Measurements from ENCODE around the gene SP5.
"Not testable (repeated sequence)": the region's sequence is repeated elsewhere in the genome, so short reads cannot be mapped to it uniquely, and the experiment has no call there.

Gene SP5

GRCh38 chr2:170737821-170738220 is 22.7 kb downstream of the SP5 start:
- no peak for DNase-seq

- no peak for DNase-seq
These were observed 23.9 kb downstream of the SP5 start for GRCh38 chr2:170739048-170739447.

- no peak for DNase-seq
These were observed 24.4 kb downstream of the SP5 start for GRCh38 chr2:170739507-170740046.

GRCh38 chr2:170740660-170741059 is 25.5 kb downstream of the SP5 start:
- no peak for DNase-seq

GRCh38 chr2:170742000-170742399 is 26.9 kb downstream of the SP5 start:
- DNase-seq, result no peak

GRCh38 chr2:170742896-170743529 is 27.9 kb downstream of the SP5 start:
- no peak for DNase-seq

GRCh38 chr2:170743530-170744239 is 28.5 kb downstream of the SP5 start:
- DNase-seq, result no peak

GRCh38 chr2:170744248-170745002 is 29.3 kb downstream of the SP5 start:
- no peak for DNase-seq

GRCh38 chr2:170745305-170745704 is 30.2 kb downstream of the SP5 start:
- no peak for DNase-seq

GRCh38 chr2:170747921-170748320 is 32.8 kb downstream of the SP5 start:
- DNase-seq, result no peak

GRCh38 chr2:170751555-170751954 is 36.4 kb downstream of the SP5 start:
- DNase-seq, result not testable (repeated sequence)

- no peak for DNase-seq
These were observed 46.4 kb downstream of the SP5 start for GRCh38 chr2:170761572-170761971.

GRCh38 chr2:170762760-170763159 is 47.6 kb downstream of the SP5 start:
- no peak for DNase-seq

GRCh38 chr2:170763232-170763631 is 48.1 kb downstream of the SP5 start:
- no peak for DNase-seq

GRCh38 chr2:170764880-170765261 is 49.7 kb downstream of the SP5 start:
- DNase-seq, result no peak

- DNase-seq, result no peak
These were observed 51.6 kb downstream of the SP5 start for GRCh38 chr2:170766693-170767092.

All from anterior cingulate cortex (tissue), 58 donors.